Loucy (cell line): ENCODE measurements around the gene PELI2.

ENCODE experiments used
- H2AFZ ChIP-seq: fragments of 200-600 bp; sonication (generic); 2 replicates; pipeline ENCODE4 v1.6.0; 2016; ENCODE audit warnings: antibody characterized with exemption, mild to moderate bottlenecking, low read length, moderate library complexity
- H3F3A ChIP-seq: fragments of 200-600 bp; 2 replicates; pipeline ENCODE4 v1.6.0; 2016; ENCODE audit warnings: antibody characterized with exemption, low read depth, mild to moderate bottlenecking
- H3K27me3 ChIP-seq: fragments of 200-600 bp; sonication (generic); 2 replicates; pipeline ENCODE4 v1.6.1; 2014; ENCODE audit warnings: low read length, mild to moderate bottlenecking; ENCODE audit not compliant: insufficient read depth, poor library complexity, severe bottlenecking
- H3K36me3 ChIP-seq: fragments of 200-600 bp; sonication (generic); 2 replicates; pipeline ENCODE4 v1.6.1; 2016; ENCODE audit warnings: low read length; ENCODE audit not compliant: insufficient read depth
- H3K4me1 ChIP-seq: fragments of 200-600 bp; sonication (generic); 2 replicates; pipeline ENCODE4 v1.5.1; 2014; ENCODE audit warnings: low read length, mild to moderate bottlenecking; ENCODE audit not compliant: insufficient read depth, poor library complexity, severe bottlenecking
- H3K4me2 ChIP-seq: fragments of 200-600 bp; sonication (generic); 2 replicates; pipeline ENCODE4 v1.6.0; 2014; ENCODE audit warnings: antibody characterized with exemption, low read length, low read depth, mild to moderate bottlenecking; ENCODE audit not compliant: poor library complexity, severe bottlenecking
- H3K4me3 ChIP-seq: fragments of 200-600 bp; sonication (generic); 2 replicates; pipeline ENCODE4 v1.5.1; 2014; ENCODE audit warnings: low read length, mild to moderate bottlenecking, mixed read lengths; ENCODE audit not compliant: poor library complexity, severe bottlenecking
- H3K79me2 ChIP-seq: fragments of 200-600 bp; sonication (generic); 2 replicates; pipeline ENCODE4 v1.6.1; 2014; ENCODE audit warnings: low read length; ENCODE audit not compliant: insufficient read depth
- H3K9ac ChIP-seq: fragments of 200-600 bp; sonication (generic); 2 replicates; pipeline ENCODE4 v1.6.0; 2014; ENCODE audit warnings: mild to moderate bottlenecking, low read depth, low read length, moderate library complexity; ENCODE audit not compliant: poor library complexity, severe bottlenecking
- H3K9me2 ChIP-seq: fragments of 200-600 bp; sonication (generic); replicated peaks from 2 replicates; pipeline ENCODE4 v1.6.1; 2016; ENCODE audit warnings: low read depth, low read length, mixed read lengths
- H3K9me3 ChIP-seq: fragments of 200-600 bp; sonication (generic); 2 replicates; pipeline ENCODE4 v1.6.1; 2014; ENCODE audit warnings: mild to moderate bottlenecking, antibody characterized with exemption, low read length, low read depth; ENCODE audit not compliant: insufficient read depth
- H4K20me1 ChIP-seq: fragments of 200-600 bp; sonication (generic); 2 replicates; pipeline ENCODE4 v1.6.0; 2014; ENCODE audit warnings: antibody characterized with exemption, low read length, mild to moderate bottlenecking; ENCODE audit not compliant: insufficient read depth, poor library complexity, severe bottlenecking
- EZH2phosphoT487 ChIP-seq: fragments of 200-600 bp; IDR thresholded peaks from 2 replicates; pipeline ENCODE4 v1.6.1; 2018; ENCODE audit warnings: antibody characterized with exemption, mild to moderate bottlenecking, moderate library complexity, borderline replicate concordance
- TF ChIP-seq, protein P1 (sequence below): fragments of 200-600 bp; sonication (generic); conservative IDR thresholded peaks from 2 replicates; pipeline ENCODE4 v1.5.1; 2014; ENCODE audit warnings: mild to moderate bottlenecking, antibody characterized with exemption, low read length

PELI2 gene

DNA sequence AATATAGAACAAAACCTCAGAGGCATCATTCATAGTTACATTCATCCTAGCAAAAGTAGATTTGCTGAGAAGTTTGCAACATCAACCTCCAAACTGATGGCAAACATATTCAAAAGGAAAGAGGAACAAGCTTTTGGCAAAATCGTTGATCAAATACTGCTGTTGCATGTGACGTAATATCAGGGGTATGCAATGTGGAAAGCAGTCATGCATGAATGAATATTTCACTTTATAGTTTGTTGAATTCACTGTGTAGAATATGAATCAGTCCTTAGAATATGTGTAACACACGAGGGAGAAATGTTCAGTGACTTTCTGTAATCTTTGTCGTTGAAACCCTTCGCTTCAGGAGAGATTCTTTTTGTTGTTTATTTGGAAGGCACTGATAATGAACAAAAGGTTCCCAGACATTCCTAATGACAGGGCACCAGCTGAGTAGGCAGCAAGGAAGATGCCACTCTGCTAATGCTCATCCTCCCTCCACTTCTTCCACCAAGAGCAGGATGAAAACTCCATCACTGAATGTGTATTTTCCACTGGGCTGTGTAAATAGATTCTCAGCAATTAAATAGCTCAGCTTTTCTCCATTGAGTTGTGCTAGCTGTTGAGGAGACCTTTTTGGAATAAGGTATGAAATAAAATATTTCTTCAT, 126.1 kb downstream of the PELI2 start:
- Histone ChIP-seq H3K36me3 (peaks cover 72% of the 10 kb centered on the region), H3K9ac (no peak overlapping the region), H3K4me3 (no peak overlapping the region), H2AFZ (no peak overlapping the region), H3K4me1 (no peaks in the 10 kb centered on the region), H3K9me3 (no peaks in the 10 kb centered on the region), H3F3A (no peaks in the 10 kb centered on the region), H3K27me3 (no peaks in the 10 kb centered on the region), H4K20me1 (peaks cover 81% of the 10 kb centered on the region), H3K9me2 (no peaks in the 10 kb centered on the region), H3K4me2 (no peak overlapping the region), H3K79me2 (peaks cover 99% of the 10 kb centered on the region)
- TF ChIP-seq EZH2phosphoT487: no peak
- TF ChIP-seq, protein P1, sequence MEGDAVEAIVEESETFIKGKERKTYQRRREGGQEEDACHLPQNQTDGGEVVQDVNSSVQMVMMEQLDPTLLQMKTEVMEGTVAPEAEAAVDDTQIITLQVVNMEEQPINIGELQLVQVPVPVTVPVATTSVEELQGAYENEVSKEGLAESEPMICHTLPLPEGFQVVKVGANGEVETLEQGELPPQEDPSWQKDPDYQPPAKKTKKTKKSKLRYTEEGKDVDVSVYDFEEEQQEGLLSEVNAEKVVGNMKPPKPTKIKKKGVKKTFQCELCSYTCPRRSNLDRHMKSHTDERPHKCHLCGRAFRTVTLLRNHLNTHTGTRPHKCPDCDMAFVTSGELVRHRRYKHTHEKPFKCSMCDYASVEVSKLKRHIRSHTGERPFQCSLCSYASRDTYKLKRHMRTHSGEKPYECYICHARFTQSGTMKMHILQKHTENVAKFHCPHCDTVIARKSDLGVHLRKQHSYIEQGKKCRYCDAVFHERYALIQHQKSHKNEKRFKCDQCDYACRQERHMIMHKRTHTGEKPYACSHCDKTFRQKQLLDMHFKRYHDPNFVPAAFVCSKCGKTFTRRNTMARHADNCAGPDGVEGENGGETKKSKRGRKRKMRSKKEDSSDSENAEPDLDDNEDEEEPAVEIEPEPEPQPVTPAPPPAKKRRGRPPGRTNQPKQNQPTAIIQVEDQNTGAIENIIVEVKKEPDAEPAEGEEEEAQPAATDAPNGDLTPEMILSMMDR: no peak

GRCh38 chr14:56247495-56248200, 129.4 kb downstream of the PELI2 start:
- Histone ChIP-seq H3F3A (no peaks in the 10 kb centered on the region), H2AFZ (no peak overlapping the region), H3K4me1 (no peaks in the 10 kb centered on the region), H3K9ac (no peak overlapping the region), H3K27me3 (no peaks in the 10 kb centered on the region), H3K9me3 (no peaks in the 10 kb centered on the region), H4K20me1 (peaks cover 65% of the 10 kb centered on the region), H3K4me3 (no peak overlapping the region), H3K36me3 (peaks cover 76% of the 10 kb centered on the region), H3K9me2 (no peaks in the 10 kb centered on the region), H3K79me2 (peaks cover 97% of the 10 kb centered on the region), H3K4me2 (no peak overlapping the region)
- TF ChIP-seq EZH2phosphoT487: no peak
- TF ChIP-seq, protein P1: peak; percentile 70

- Histone ChIP-seq H3K9me2 (no peaks in the 10 kb centered on the region), H3K79me2 (peaks cover 93% of the 10 kb centered on the region), H3K9me3 (no peaks in the 10 kb centered on the region), H3K36me3 (peaks cover 75% of the 10 kb centered on the region), H3K27me3 (no peaks in the 10 kb centered on the region), H3F3A (no peaks in the 10 kb centered on the region), H3K9ac (no peak overlapping the region), H3K4me3 (no peak overlapping the region), H2AFZ (no peak overlapping the region), H3K4me1 (no peaks in the 10 kb centered on the region), H4K20me1 (peaks cover 61% of the 10 kb centered on the region), H3K4me2 (no peak overlapping the region)
- TF ChIP-seq, protein P1: no peak
- TF ChIP-seq EZH2phosphoT487: no peak
Observed at GRCh38 chr14:56248442-56248841, 130.2 kb downstream of the PELI2 start.
